Caco-2 (cell line): ENCODE data around the gene C17orf113. TPM values are rescaled to one million over a fixed set of nuclear protein-coding genes. Genes with fewer than 3 reads are reported as not detected.

Experiments
- BruUV-seq: library from RNA; stranded (reverse); fragments of 400-500 nt; replicated peaks from 2 replicates; lab custom pipeline; 2021; lab: Mats Ljungman, UMichigan
- CTCF ChIA-PET: fragments of 300-600 bp; sonication (Branson Sonifier 250); formaldehyde crosslinking; loops from one replicate; lab custom pipeline; 2022; ENCODE audit warnings: antibody characterized with exemption; lab: Charles Lee
- POLR2A ChIA-PET: fragments of 300-600 bp; sonication (Branson Sonifier 250); formaldehyde crosslinking; loops from one replicate; lab custom pipeline; 2022; ENCODE audit warnings: antibody characterized with exemption; lab: Charles Lee
- DNase-seq, 2 experiments: peaks; one replicate each; pipeline versions ENCODE4 v3.0.0 to v3.0.0-alpha.2; 2020 to 2022
- H3K27me3 ChIP-seq: replicated peaks from 2 replicates; pipeline ENCODE4 v1.6.0; 2011; ENCODE audit warnings: low read length; ENCODE audit not compliant: control insufficient read depth, insufficient read depth
- H3K36me3 ChIP-seq: 2 replicates; pipeline ENCODE4 v1.5.1; 2011; ENCODE audit warnings: low read length; ENCODE audit not compliant: control insufficient read depth, insufficient read depth
- H3K4me1 ChIP-seq: fragments of 250-450 bp; sonication (Bioruptor Pico); 2 replicates; pipeline ENCODE4 v1.5.1; 2020; ENCODE audit warnings: mild to moderate bottlenecking
- H3K4me3 ChIP-seq: 2 replicates; pipeline ENCODE4 v1.5.1; 2011; ENCODE audit warnings: low read depth, mild to moderate bottlenecking, control low read depth, low read length
- H3K9me3 ChIP-seq: fragments of 250-450 bp; sonication (Bioruptor Pico); 2 replicates; pipeline ENCODE4 v1.5.1; 2020; ENCODE audit warnings: mild to moderate bottlenecking, moderate library complexity
- H3K27ac Mint-ChIP-seq: one replicate; pipeline ENCODE4 v1.8.0; 2022; ENCODE audit warnings: mixed read lengths; ENCODE audit not compliant: unreplicated experiment
- H3K27me3 Mint-ChIP-seq: one replicate; pipeline ENCODE4 v1.8.0; 2022; ENCODE audit warnings: mixed read lengths; ENCODE audit not compliant: insufficient read depth, unreplicated experiment
- H3K36me3 Mint-ChIP-seq: one replicate; pipeline ENCODE4 v1.8.0; 2022; ENCODE audit warnings: mild to moderate bottlenecking, mixed read lengths; ENCODE audit not compliant: insufficient read depth, unreplicated experiment
- H3K4me1 Mint-ChIP-seq: one replicate; pipeline ENCODE4 v1.8.0; 2022; ENCODE audit warnings: low read depth, mixed read lengths; ENCODE audit not compliant: unreplicated experiment
- H3K4me3 Mint-ChIP-seq: one replicate; pipeline ENCODE4 v1.8.0; 2022; ENCODE audit warnings: mild to moderate bottlenecking, moderate library complexity, mixed read lengths; ENCODE audit not compliant: unreplicated experiment
- H3K9me3 Mint-ChIP-seq: one replicate; pipeline ENCODE4 v1.8.0; 2022; ENCODE audit warnings: mixed read lengths; ENCODE audit not compliant: unreplicated experiment
- intact Hi-C: fragments of 100-400 bp; cut with micrococcal nuclease; formaldehyde crosslinking; loops from one replicate; pipeline ENCODE4 v1.10.0; 2022; ENCODE audit not compliant: unreplicated experiment
- total RNA-seq: library from RNA; stranded (reverse); gene quantifications from 2 replicates; pipeline ENCODE4 v1.2.3, GENCODE V29; 2022
- TF ChIP-seq, protein P1 (sequence below), 2 experiments: fragments of 200-600 bp in 1 of 2; IDR thresholded peaks; 1 replicate in 1 of 2; 2 replicates in 1 of 2; pipeline versions ENCODE4 v1.5.1 to v1.8.0; 2011 to 2022; ENCODE audit warnings: antibody characterized with exemption in 1 of 2, control low read depth in 1 of 2, inconsistent platforms in 1 of 2, low read depth in 1 of 2, low read length in 1 of 2, mild to moderate bottlenecking in 1 of 2, moderate library complexity in 1 of 2; ENCODE audit not compliant: insufficient read depth in 1 of 2, severe bottlenecking in 1 of 2, unreplicated experiment in 1 of 2

Gene C17orf113
- total RNA-seq, 1 experiment from 2014 or later = 4.7 TPM

GRCh38 chr17:42027961-42028790, 22.2 kb downstream of the C17orf113 start:
- peak in 1 of 2 experiments; percentile 54 for DNase-seq
- Mint-ChIP-seq H3K4me3 (no peak overlapping the region), H3K27ac (peak overlapping the region; percentile 40), H3K4me1 (peaks cover 28% of the 10 kb centered on the region), H3K27me3 (no peaks in the 10 kb centered on the region), H3K9me3 (no peaks in the 10 kb centered on the region), H3K36me3 (peaks cover 11% of the 10 kb centered on the region)
- intact Hi-C loops = no loop called here
- ChIA-PET POLR2A (interaction anchor here (0.6 to 0.7 kb wide), 2 partner anchors 25 to 210 kb away, joined by 4 to 7 read pairs; no protein-coding TSS in a partner anchor), CTCF (interaction anchor here (0.8 to 1.5 kb wide), 6 partner anchors 8 to 66 kb away, joined by 3 to 4 read pairs (median 4); partner anchors contain the start of genes DNAJC7 and NKIRAS2)
- H3K4me1 ChIP-seq = peaks cover 21% of the 10 kb centered on the region
- H3K9me3 ChIP-seq = no peaks in the 10 kb centered on the region
- no TSS peak for BruUV-seq
- TF ChIP-seq, protein P1, sequence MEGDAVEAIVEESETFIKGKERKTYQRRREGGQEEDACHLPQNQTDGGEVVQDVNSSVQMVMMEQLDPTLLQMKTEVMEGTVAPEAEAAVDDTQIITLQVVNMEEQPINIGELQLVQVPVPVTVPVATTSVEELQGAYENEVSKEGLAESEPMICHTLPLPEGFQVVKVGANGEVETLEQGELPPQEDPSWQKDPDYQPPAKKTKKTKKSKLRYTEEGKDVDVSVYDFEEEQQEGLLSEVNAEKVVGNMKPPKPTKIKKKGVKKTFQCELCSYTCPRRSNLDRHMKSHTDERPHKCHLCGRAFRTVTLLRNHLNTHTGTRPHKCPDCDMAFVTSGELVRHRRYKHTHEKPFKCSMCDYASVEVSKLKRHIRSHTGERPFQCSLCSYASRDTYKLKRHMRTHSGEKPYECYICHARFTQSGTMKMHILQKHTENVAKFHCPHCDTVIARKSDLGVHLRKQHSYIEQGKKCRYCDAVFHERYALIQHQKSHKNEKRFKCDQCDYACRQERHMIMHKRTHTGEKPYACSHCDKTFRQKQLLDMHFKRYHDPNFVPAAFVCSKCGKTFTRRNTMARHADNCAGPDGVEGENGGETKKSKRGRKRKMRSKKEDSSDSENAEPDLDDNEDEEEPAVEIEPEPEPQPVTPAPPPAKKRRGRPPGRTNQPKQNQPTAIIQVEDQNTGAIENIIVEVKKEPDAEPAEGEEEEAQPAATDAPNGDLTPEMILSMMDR (IDR thresholded peaks at IDR 0.05; ENCODE audit: insufficient read depth in 1 of 2, low read depth in 1 of 2, low read length in 1 of 2, severe bottlenecking in 1 of 2, unreplicated experiment in 1 of 2) = peak; percentile 29 to 39
- no peak overlapping the region for H3K4me3 ChIP-seq
- no peaks in the 10 kb centered on the region for H3K27me3 ChIP-seq
- 0 out of 2 replicates have a peak, but pooled peaks cover 2% of the 10 kb centered on the region for H3K36me3 ChIP-seq

- Mint-ChIP-seq H3K9me3 (no peaks in the 10 kb centered on the region), H3K4me3 (no peak overlapping the region), H3K4me1 (peaks cover 28% of the 10 kb centered on the region), H3K36me3 (peaks cover 16% of the 10 kb centered on the region), H3K27ac (no peak overlapping the region), H3K27me3 (no peaks in the 10 kb centered on the region)
- CTCF ChIA-PET = interaction anchor here (0.6 to 1.4 kb wide), 7 partner anchors 9 to 166 kb away, joined by 3 to 6 read pairs (median 3); partner anchors contain the start of genes DNAJC7 and KAT2A
- no peaks in the 10 kb centered on the region for H3K9me3 ChIP-seq
- intact Hi-C loops = no loop called here
- DNase-seq = no peak
- no peak overlapping the region for H3K4me3 ChIP-seq
- POLR2A ChIA-PET = interaction anchor here (0.7 kb wide), 1 partner anchor 24 kb away, joined by 7 read pairs; no protein-coding TSS in a partner anchor
- no peaks in the 10 kb centered on the region for H3K27me3 ChIP-seq
- TF ChIP-seq, protein P1 (IDR thresholded peaks at IDR 0.05; ENCODE audit: insufficient read depth in 1 of 2, low read depth in 1 of 2, low read length in 1 of 2, severe bottlenecking in 1 of 2, unreplicated experiment in 1 of 2) = no peak
- no TSS peak for BruUV-seq
- H3K36me3 ChIP-seq = 0 out of 2 replicates have a peak, but pooled peaks cover 2% of the 10 kb centered on the region
- H3K4me1 ChIP-seq = peaks cover 21% of the 10 kb centered on the region
Measured at GRCh38 chr17:42027590-42027889, 22.9 kb downstream of the C17orf113 start.

DNA sequence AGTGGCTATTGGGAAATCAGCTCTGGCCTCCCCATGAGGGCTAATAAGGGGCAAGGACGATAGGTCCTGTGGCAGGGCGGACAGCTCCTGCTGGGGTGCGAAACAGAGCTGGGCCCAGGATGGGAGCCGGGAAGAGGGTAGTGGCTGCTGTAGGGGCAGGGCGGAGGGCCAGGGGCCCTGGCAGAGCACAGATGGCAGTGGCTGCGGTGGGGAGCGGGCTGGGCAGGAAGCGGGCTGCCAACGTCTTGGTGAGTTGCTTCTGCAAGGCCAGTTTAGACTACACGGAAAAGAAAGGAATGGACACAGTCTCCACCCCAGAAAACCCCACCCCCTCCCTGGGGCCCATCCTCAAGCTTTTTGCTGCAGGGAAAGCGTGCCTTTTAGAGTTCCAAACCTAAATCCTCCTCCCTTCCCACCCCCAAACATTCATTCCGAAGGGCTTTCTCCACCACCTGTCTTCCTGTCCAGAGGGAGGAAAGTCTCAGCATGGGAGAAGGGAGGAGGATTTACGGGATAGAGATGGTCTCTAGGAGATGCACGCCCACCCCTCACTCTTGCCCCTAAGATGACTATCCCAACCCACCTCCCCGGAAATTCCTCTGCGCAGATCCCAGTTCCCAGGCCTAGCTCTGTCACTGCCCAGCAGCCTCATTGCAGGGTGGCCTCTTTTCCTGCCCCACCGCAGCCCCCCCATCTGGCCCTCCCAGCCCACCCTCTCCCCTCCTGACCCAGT, 23.4 kb downstream of the C17orf113 start:
- H3K27me3 Mint-ChIP-seq = no peaks in the 10 kb centered on the region
- H3K9me3 Mint-ChIP-seq = no peaks in the 10 kb centered on the region
- TF ChIP-seq, protein P1 (IDR thresholded peaks at IDR 0.05; ENCODE audit: insufficient read depth in 1 of 2, low read depth in 1 of 2, low read length in 1 of 2, severe bottlenecking in 1 of 2, unreplicated experiment in 1 of 2) = no peak
- POLR2A ChIA-PET = no interaction called here
- CTCF ChIA-PET = interaction anchor here (0.6 to 1.4 kb wide), 9 partner anchors 9 to 167 kb away, joined by 3 to 6 read pairs (median 3); partner anchors contain the start of genes DNAJC7, KAT2A and ZNF385C
- Histone ChIP-seq H3K9me3 (no peaks in the 10 kb centered on the region), H3K4me3 (no peak overlapping the region), H3K27me3 (no peaks in the 10 kb centered on the region), H3K4me1 (peaks cover 21% of the 10 kb centered on the region), H3K36me3 (0 out of 2 replicates have a peak, but pooled peaks cover 2% of the 10 kb centered on the region)
- DNase-seq = no peak
- H3K27ac Mint-ChIP-seq = peak overlapping the region; percentile 23
- BruUV-seq = no TSS peak
- H3K4me3 Mint-ChIP-seq = no peak overlapping the region
- H3K36me3 Mint-ChIP-seq = peaks cover 20% of the 10 kb centered on the region
- intact Hi-C loops = no loop called here
- H3K4me1 Mint-ChIP-seq = peaks cover 28% of the 10 kb centered on the region
